Astrocyte of the cerebellum (primary cell): ENCODE measurements around the gene CR1.
"Not testable (repeated sequence)": the region's sequence is repeated elsewhere in the genome, so short reads cannot be mapped to it uniquely, and the experiment has no call there.

Source experiments
- DNase-seq: peaks from one replicate; pipeline ENCODE4 v3.0.0-alpha.2; 2011; ENCODE audit warnings: low read depth
- H3K4me3 ChIP-seq: 2 replicates; pipeline ENCODE4 v1.5.1; 2011; ENCODE audit warnings: mild to moderate bottlenecking, low read depth, low read length, moderate library complexity
- CTCF ChIP-seq: IDR thresholded peaks from 2 replicates; pipeline ENCODE4 v1.5.1; 2012; ENCODE audit warnings: low read length, low read depth, moderate library complexity, mild to moderate bottlenecking; ENCODE audit errors: missing control alignments
- in situ Hi-C: cut with HindIII; loops from 2 replicates; pipeline ENCODE4 v1.10.0; 2017; ENCODE audit warnings: low sequenced_read_pairs

CR1 gene

GRCh38 chr1:207603777-207604176 lies 107.8 kb downstream of the CR1 start:
- in situ Hi-C loops: no loop called here
- TF ChIP-seq CTCF: no peak
- no peak for DNase-seq
- H3K4me3 ChIP-seq: no peak overlapping the region

GRCh38 chr1:207605444-207606361 lies 109.7 kb downstream of the CR1 start:
- no peak overlapping the region for H3K4me3 ChIP-seq
- no peak for DNase-seq
- TF ChIP-seq CTCF: no peak
- in situ Hi-C loops: no loop called here

GRCh38 chr1:207606362-207606755 lies 110.4 kb downstream of the CR1 start:
- H3K4me3 ChIP-seq: no peak overlapping the region
- in situ Hi-C loops: no loop called here
- no peak for DNase-seq
- TF ChIP-seq CTCF: no peak

GRCh38 chr1:207612762-207613161 lies 116.8 kb downstream of the CR1 start:
- H3K4me3 ChIP-seq: no peak overlapping the region
- DNase-seq: no peak
- no peak for TF ChIP-seq CTCF
- in situ Hi-C loops: no loop called here

GRCh38 chr1:207619871-207620542 lies 124.0 kb downstream of the CR1 start:
- H3K4me3 ChIP-seq: no peak overlapping the region
- DNase-seq: peak; percentile 8
- TF ChIP-seq CTCF: peak; percentile 80
- in situ Hi-C loops: no loop called here

- DNase-seq: no peak
- H3K4me3 ChIP-seq: no peak overlapping the region
- TF ChIP-seq CTCF: no peak
- in situ Hi-C loops: no loop called here
These were observed 124.6 kb downstream of the CR1 start for GRCh38 chr1:207620543-207620893.

- DNase-seq, in situ Hi-C loops, H3K4me3 ChIP-seq: not testable (repeated sequence)
These were observed 129.6 kb downstream of the CR1 start for GRCh38 chr1:207625504-207626071.
